Bone marrow (tissue), 2 donors: ENCODE data around the gene GAS7.
"Not testable (repeated sequence)": the region's sequence is repeated elsewhere in the genome, so short reads cannot be mapped to it uniquely, and the experiment has no call there.

ENCODE experiments used
- DNase-seq, 2 donors: peaks; one replicate each; lab custom pipeline; 2025; lab: John Stamatoyannopoulos, UW

Gene GAS7

GRCh38 chr17:10111907-10112452 lies 86.4 kb downstream of the GAS7 start:
- DNase-seq: no peak

- DNase-seq: no peak
Observed at GRCh38 chr17:10109146-10109545, 89.3 kb downstream of the GAS7 start.

GRCh38 chr17:10107316-10108165 lies 90.9 kb downstream of the GAS7 start:
- no peak for DNase-seq

GRCh38 chr17:10106067-10106466 lies 92.3 kb downstream of the GAS7 start:
- no peak for DNase-seq

GRCh38 chr17:10105513-10106001 lies 92.8 kb downstream of the GAS7 start:
- no peak for DNase-seq

- no peak for DNase-seq
Observed at GRCh38 chr17:10103712-10104111, 94.7 kb downstream of the GAS7 start.

GRCh38 chr17:10102817-10103216 lies 95.6 kb downstream of the GAS7 start:
- DNase-seq: no peak

- no peak for DNase-seq
Observed at GRCh38 chr17:10099051-10099571, 99.3 kb downstream of the GAS7 start.

GRCh38 chr17:10096596-10096995 lies 101.8 kb downstream of the GAS7 start:
- DNase-seq: no peak

GRCh38 chr17:10095295-10095694 lies 103.1 kb downstream of the GAS7 start:
- not testable (repeated sequence) for DNase-seq

GRCh38 chr17:10094797-10095196 lies 103.6 kb downstream of the GAS7 start:
- no peak for DNase-seq

- no peak for DNase-seq
Observed at GRCh38 chr17:10092595-10092994, 105.8 kb downstream of the GAS7 start.

- DNase-seq: no peak
Observed at GRCh38 chr17:10091046-10091445, 107.4 kb downstream of the GAS7 start.

GRCh38 chr17:10089196-10089804 lies 109.1 kb downstream of the GAS7 start:
- no peak for DNase-seq

GRCh38 chr17:10088444-10088843 lies 110.0 kb downstream of the GAS7 start:
- no peak for DNase-seq

- DNase-seq: peak in 1 of 2 donors; percentile 32
Observed at GRCh38 chr17:10087355-10087754, 111.1 kb downstream of the GAS7 start.

- no peak for DNase-seq
Observed at GRCh38 chr17:10083864-10084263, 114.5 kb downstream of the GAS7 start.

- DNase-seq: no peak
Observed at GRCh38 chr17:10082795-10083194, 115.6 kb downstream of the GAS7 start.

- DNase-seq: no peak
Observed at GRCh38 chr17:10081571-10082169, 116.7 kb downstream of the GAS7 start.

- DNase-seq: no peak
Observed at GRCh38 chr17:10077561-10078299, 120.7 kb downstream of the GAS7 start.

GRCh38 chr17:10075919-10076318 lies 122.5 kb downstream of the GAS7 start:
- no peak for DNase-seq

GRCh38 chr17:10073941-10074340 lies 124.5 kb downstream of the GAS7 start:
- no peak for DNase-seq
